Ascending aorta (tissue), 2 donors: Measurements from ENCODE around the gene SFMBT2. TPM values are rescaled to one million over a fixed set of nuclear protein-coding genes. Genes with fewer than 3 reads are reported as not detected.
"Not testable (repeated sequence)": the region's sequence is repeated elsewhere in the genome, so short reads cannot be mapped to it uniquely, and the experiment has no call there.

Experiments used
- DNase-seq, 2 donors: peaks; one replicate each; pipeline ENCODE4 v3.0.0-alpha.2; 2019; ENCODE audit warnings: low spot score in 2 of 2
- H3K27ac ChIP-seq, 2 donors: fragments of 200-600 bp; sonication (generic); one replicate each; pipeline ENCODE4 v1.5.1; 2016 to 2017; ENCODE audit warnings: mild to moderate bottlenecking in 1 of 2
- H3K27me3 ChIP-seq: fragments of 200-600 bp; sonication (generic); one replicate; pipeline ENCODE4 v1.5.1; 2017
- H3K36me3 ChIP-seq, 2 donors: fragments of 200-600 bp; sonication (generic); one replicate each; pipeline ENCODE4 v1.5.1; 2016
- H3K4me1 ChIP-seq, 2 donors: fragments of 200-600 bp; sonication (generic); one replicate each; pipeline ENCODE4 v1.5.1; 2016 to 2017; ENCODE audit warnings: mild to moderate bottlenecking in 1 of 2
- H3K4me3 ChIP-seq, 2 donors: fragments of 200-600 bp; sonication (generic); one replicate each; pipeline ENCODE4 v1.5.1; 2016 to 2017; ENCODE audit warnings: mild to moderate bottlenecking in 1 of 2
- H3K9me3 ChIP-seq, 2 donors: fragments of 200-600 bp; sonication (generic); one replicate each; pipeline ENCODE4 v1.5.1; 2016
- intact Hi-C: fragments of 100-400 bp; cut with DNase I; formaldehyde crosslinking; loops from one replicate; pipeline ENCODE4 v1.15.1; 2023
- total RNA-seq: library from RNA; depleted of rRNA; stranded (reverse); fragments of >200 nt; gene quantifications from one replicate; pipeline ENCODE4 v1.1.0, GENCODE V29; 2016
- TF ChIP-seq, protein P1 (sequence below), 3 experiments: fragments of 200-600 bp in 2 of 3; fragments of 450-650 bp in 1 of 3; sonication (generic) in 2 of 3; IDR thresholded peaks; one replicate each; pipeline ENCODE4 v1.5.1; 2016 to 2019; ENCODE audit warnings: antibody characterized with exemption in 3 of 3, mild to moderate bottlenecking in 1 of 3, moderate library complexity in 1 of 3

The SFMBT2 gene
- total RNA-seq, 1 donor from 2014 or later = 2.2 TPM

DNA sequence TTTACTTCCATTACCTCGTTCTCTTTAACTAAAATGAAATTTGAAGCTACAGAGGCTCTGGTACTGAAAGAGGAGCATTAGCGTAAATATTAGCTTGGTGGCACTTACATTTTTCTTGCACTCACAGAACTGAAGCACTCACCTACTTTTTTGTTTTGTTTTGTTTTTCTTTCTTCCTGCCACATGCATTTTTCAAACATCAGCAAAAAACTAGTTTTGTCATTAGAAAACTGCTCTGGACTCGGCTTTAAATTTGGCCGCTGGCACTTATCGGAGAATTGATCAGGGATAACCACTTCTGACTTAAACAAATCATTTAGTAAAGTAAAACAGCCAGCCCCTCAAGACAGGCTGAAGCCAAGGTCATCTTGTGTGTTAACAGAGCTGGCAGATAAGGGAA is 216.3 kb downstream of the SFMBT2 start:
- no peak for DNase-seq
- no peak overlapping the region for H3K27ac ChIP-seq
- no peaks in the 10 kb centered on the region for H3K4me1 ChIP-seq
- intact Hi-C loops = no loop called here
- no peak overlapping the region for H3K4me3 ChIP-seq
- TF ChIP-seq, protein P1, sequence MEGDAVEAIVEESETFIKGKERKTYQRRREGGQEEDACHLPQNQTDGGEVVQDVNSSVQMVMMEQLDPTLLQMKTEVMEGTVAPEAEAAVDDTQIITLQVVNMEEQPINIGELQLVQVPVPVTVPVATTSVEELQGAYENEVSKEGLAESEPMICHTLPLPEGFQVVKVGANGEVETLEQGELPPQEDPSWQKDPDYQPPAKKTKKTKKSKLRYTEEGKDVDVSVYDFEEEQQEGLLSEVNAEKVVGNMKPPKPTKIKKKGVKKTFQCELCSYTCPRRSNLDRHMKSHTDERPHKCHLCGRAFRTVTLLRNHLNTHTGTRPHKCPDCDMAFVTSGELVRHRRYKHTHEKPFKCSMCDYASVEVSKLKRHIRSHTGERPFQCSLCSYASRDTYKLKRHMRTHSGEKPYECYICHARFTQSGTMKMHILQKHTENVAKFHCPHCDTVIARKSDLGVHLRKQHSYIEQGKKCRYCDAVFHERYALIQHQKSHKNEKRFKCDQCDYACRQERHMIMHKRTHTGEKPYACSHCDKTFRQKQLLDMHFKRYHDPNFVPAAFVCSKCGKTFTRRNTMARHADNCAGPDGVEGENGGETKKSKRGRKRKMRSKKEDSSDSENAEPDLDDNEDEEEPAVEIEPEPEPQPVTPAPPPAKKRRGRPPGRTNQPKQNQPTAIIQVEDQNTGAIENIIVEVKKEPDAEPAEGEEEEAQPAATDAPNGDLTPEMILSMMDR (IDR thresholded peaks at IDR 0.05) = no peak
- H3K9me3 ChIP-seq = no peaks in the 10 kb centered on the region
- H3K36me3 ChIP-seq = peaks cover 0 to 4% of the 10 kb centered on the region in 2 donors
- H3K27me3 ChIP-seq = no peaks in the 10 kb centered on the region

DNA sequence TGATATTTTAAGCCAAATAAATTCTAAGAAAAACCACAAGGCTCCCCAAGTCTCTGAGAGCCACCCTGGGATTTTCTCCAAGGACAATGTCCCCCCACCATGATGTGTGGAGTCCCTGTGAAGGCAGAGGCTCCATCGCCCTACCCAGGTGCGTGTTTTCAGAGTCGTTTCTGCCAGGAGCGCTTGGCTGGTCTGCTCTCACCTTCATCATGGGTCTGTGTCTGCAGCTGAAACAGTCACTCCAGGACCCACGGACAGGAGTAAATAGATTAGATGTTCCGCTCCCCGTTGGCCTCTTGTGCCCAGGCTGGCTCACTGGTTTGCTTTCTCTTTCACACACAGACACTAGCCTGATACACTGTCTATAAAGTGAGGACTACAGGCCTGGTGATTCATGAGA is 217.5 kb downstream of the SFMBT2 start:
- TF ChIP-seq, protein P1 (IDR thresholded peaks at IDR 0.05) = no peak
- intact Hi-C loops = no loop called here
- Histone ChIP-seq H3K4me1 (no peaks in the 10 kb centered on the region), H3K36me3 (peaks cover 0 to 4% of the 10 kb centered on the region in 2 donors), H3K9me3 (no peaks in the 10 kb centered on the region), H3K4me3 (no peak overlapping the region), H3K27me3 (no peaks in the 10 kb centered on the region), H3K27ac (no peak overlapping the region)
- no peak for DNase-seq

DNA sequence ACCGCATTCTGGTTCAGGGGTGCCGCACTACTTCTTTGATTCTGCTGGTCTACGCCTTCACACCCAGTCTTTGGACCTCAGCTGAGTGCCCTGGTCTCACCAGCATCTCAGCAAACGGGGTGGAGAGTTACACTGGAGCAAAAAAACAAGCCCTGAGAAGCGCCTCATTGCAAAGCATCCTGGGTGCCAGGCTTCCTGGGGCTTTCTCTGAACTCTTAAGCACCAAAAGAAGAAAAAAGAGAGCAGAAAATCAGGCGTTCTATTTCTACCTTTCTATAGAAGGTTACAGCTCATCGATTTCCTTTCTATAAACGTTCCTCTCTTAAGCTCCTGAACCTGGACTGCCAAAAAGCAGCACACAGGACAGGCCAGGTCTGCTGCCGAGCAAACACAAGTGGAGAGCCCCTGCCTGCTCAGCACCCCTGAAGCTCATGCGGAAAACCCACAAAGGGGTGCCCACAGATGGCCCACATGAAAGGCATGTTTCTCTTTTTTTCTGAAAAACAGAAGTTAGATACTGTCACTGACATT is 217.9 kb downstream of the SFMBT2 start:
- Histone ChIP-seq H3K4me1 (no peaks in the 10 kb centered on the region), H3K27ac (no peak overlapping the region), H3K9me3 (no peaks in the 10 kb centered on the region), H3K4me3 (no peak overlapping the region), H3K36me3 (peaks cover 0 to 4% of the 10 kb centered on the region in 2 donors), H3K27me3 (no peaks in the 10 kb centered on the region)
- DNase-seq = no peak
- intact Hi-C loops = no loop called here
- TF ChIP-seq, protein P1 (IDR thresholded peaks at IDR 0.05) = no peak

DNA sequence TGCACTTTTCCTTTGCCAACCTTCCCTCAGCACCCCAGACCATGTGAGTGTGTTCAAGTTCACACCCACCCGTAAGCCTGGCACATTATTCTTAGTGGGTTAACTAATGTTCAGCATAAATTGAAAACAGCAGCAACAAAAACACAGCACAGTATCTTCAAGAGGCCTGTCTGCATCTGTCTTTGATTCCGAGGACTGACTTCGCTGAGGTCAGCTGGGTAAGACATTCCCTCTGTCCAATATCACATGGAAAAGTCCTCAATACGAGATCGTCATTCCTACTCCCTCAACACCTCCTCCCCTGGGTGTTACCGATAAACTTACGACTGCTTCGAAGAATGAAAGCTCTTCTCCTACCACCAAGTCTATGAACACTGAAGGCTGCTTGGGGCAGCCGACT is 218.8 kb downstream of the SFMBT2 start:
- TF ChIP-seq, protein P1 (IDR thresholded peaks at IDR 0.05) = no peak
- no peaks in the 10 kb centered on the region for H3K9me3 ChIP-seq

DNA sequence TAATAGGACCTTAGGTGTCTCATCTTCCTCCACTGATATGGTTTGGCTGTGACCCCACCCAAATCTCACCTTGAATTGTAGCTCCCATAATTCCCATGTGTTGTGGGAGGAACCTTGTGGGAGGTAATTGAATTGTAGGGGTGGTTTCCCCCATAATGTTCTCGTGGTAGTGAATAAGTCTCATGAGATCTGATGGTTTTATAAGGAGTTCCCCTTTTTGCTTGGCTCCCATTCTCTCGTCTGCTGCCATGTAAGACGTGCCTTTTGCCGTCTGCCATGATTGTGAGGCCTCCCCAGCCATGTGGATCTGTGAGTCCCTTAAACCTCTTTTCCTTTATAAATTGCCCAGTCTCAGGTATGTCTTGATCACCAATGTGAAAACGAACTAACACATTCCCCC is 220.1 kb downstream of the SFMBT2 start:
- H3K36me3 ChIP-seq, H3K4me3 ChIP-seq, H3K27me3 ChIP-seq, H3K27ac ChIP-seq, DNase-seq, H3K4me1 ChIP-seq, intact Hi-C loops, H3K9me3 ChIP-seq: not testable (repeated sequence)

More for the DNA sequence above, 218.8 kb downstream of the SFMBT2 start:
- Histone ChIP-seq H3K4me1 (no peaks in the 10 kb centered on the region), H3K4me3 (no peak overlapping the region), H3K36me3 (peaks cover 0 to 4% of the 10 kb centered on the region in 2 donors), H3K27ac (no peak overlapping the region), H3K27me3 (no peaks in the 10 kb centered on the region)
- intact Hi-C loops = no loop called here
- no peak for DNase-seq

DNA sequence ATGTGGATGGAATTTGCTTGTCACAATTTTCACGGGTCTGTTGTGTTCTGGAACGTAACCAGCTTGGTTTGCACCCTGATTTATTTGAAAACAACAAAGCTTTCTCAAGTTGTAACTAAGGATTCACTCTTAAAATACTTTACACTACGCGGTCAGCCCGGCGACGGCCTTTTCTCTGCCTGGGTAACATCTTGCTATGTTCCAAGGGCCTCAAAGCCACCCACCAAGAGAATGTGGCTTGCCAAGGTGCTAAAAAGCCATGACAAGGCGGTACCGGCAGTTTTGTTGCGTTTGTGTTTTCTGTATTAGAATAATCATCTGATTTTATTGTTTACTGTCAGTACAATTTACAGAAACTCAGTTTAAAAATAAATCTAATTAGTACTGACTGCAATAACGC is 220.9 kb downstream of the SFMBT2 start:
- no peaks in the 10 kb centered on the region for H3K27me3 ChIP-seq
- no peak overlapping the region for H3K27ac ChIP-seq
- intact Hi-C loops = no loop called here
- TF ChIP-seq, protein P1 (IDR thresholded peaks at IDR 0.05) = no peak
- no peak for DNase-seq
- no peak overlapping the region for H3K4me3 ChIP-seq
- H3K9me3 ChIP-seq = no peaks in the 10 kb centered on the region
- H3K36me3 ChIP-seq = no peaks in the 10 kb centered on the region
- no peaks in the 10 kb centered on the region for H3K4me1 ChIP-seq
